GF-D8 (cell line): ENCODE results near the gene CEP85.

ENCODE experiments used
- DNase-seq: peaks from one replicate; lab custom pipeline; 2025; lab: John Stamatoyannopoulos, UW

The CEP85 gene

GRCh38 chr1:26233903-26234643 is at the start of gene CEP85:
CEP85 (plus strand) TSS chr1:26234200; CDS start chr1:26239784, 5,584 bp downstream.
- DNase-seq, result peak; percentile 93

GRCh38 chr1:26184883-26185282 is 49.1 kb upstream of the CEP85 start:
- no peak for DNase-seq

- DNase-seq, result no peak
Measured at GRCh38 chr1:26187882-26188281, 46.1 kb upstream of the CEP85 start.

- DNase-seq, result no peak
Measured at GRCh38 chr1:26188477-26188876, 45.5 kb upstream of the CEP85 start.

GRCh38 chr1:26189331-26189730 is 44.7 kb upstream of the CEP85 start:
- no peak for DNase-seq

GRCh38 chr1:26189751-26190275 is 44.2 kb upstream of the CEP85 start:
- no peak for DNase-seq

- no peak for DNase-seq
Measured at GRCh38 chr1:26190373-26190987, 43.5 kb upstream of the CEP85 start, which contains the start of gene CATSPER4. CATSPER4 (plus strand) TSS chr1:26190602; CDS start chr1:26190628, 26 bp downstream.

GRCh38 chr1:26191739-26192138 is 42.3 kb upstream of the CEP85 start:
- DNase-seq, result no peak

- DNase-seq, result no peak
Measured at GRCh38 chr1:26195805-26196204, 38.2 kb upstream of the CEP85 start.

- no peak for DNase-seq
Measured at GRCh38 chr1:26197301-26197700, 36.7 kb upstream of the CEP85 start.

GRCh38 chr1:26197813-26198212 is 36.2 kb upstream of the CEP85 start:
- no peak for DNase-seq

GRCh38 chr1:26200413-26200812 is 33.6 kb upstream of the CEP85 start:
- no peak for DNase-seq

GRCh38 chr1:26203642-26204318 is 30.2 kb upstream of the CEP85 start:
- DNase-seq, result no peak

GRCh38 chr1:26210147-26210870 is 23.7 kb upstream of the CEP85 start:
- no peak for DNase-seq

- DNase-seq, result no peak
Measured at GRCh38 chr1:26212726-26213125, 21.3 kb upstream of the CEP85 start.

- no peak for DNase-seq
Measured at GRCh38 chr1:26213335-26213905, 20.6 kb upstream of the CEP85 start.

- no peak for DNase-seq
Measured at GRCh38 chr1:26215246-26215645, 18.8 kb upstream of the CEP85 start.

GRCh38 chr1:26218906-26219494 is 15.0 kb upstream of the CEP85 start:
- no peak for DNase-seq

GRCh38 chr1:26220199-26220912 is 13.6 kb upstream of the CEP85 start:
- DNase-seq, result no peak

GRCh38 chr1:26221094-26221493 is 12.9 kb upstream of the CEP85 start:
- no peak for DNase-seq

- DNase-seq, result no peak
Measured at GRCh38 chr1:26224606-26225005, 9.4 kb upstream of the CEP85 start.
